ENCODE results near the gene ZNF652.
"Not testable (repeated sequence)": the region's sequence is repeated elsewhere in the genome, so short reads cannot be mapped to it uniquely, and the experiment has no call there.

Gene ZNF652

GRCh38 chr17:49298371-49298976 is 63.6 kb downstream of the ZNF652 start:
- DNase-seq, result no peak

GRCh38 chr17:49297141-49297540 is 64.9 kb downstream of the ZNF652 start:
- no peak for DNase-seq

GRCh38 chr17:49294122-49294521 is 67.9 kb downstream of the ZNF652 start:
- no peak for DNase-seq

- no peak for DNase-seq
Observed at GRCh38 chr17:49292901-49293300, 69.1 kb downstream of the ZNF652 start.

GRCh38 chr17:49291929-49292328 is 70.1 kb downstream of the ZNF652 start:
- no peak for DNase-seq

GRCh38 chr17:49290690-49291359 is 71.2 kb downstream of the ZNF652 start:
- DNase-seq, result no peak

- DNase-seq, result no peak
Observed at GRCh38 chr17:49288388-49288787, 73.7 kb downstream of the ZNF652 start.

- DNase-seq, result no peak
Observed at GRCh38 chr17:49287481-49287880, 74.6 kb downstream of the ZNF652 start.

GRCh38 chr17:49286261-49286973 is 75.6 kb downstream of the ZNF652 start:
- not testable (repeated sequence) for DNase-seq

GRCh38 chr17:49285716-49286115 is 76.3 kb downstream of the ZNF652 start:
- DNase-seq, result no peak

- no peak for DNase-seq
Observed at GRCh38 chr17:49280918-49281317, 81.1 kb downstream of the ZNF652 start.

GRCh38 chr17:49280061-49280460 is 82.0 kb downstream of the ZNF652 start:
- DNase-seq, result no peak

- DNase-seq, result not testable (repeated sequence)
Observed at GRCh38 chr17:49279263-49280015, 82.6 kb downstream of the ZNF652 start.

GRCh38 chr17:49278076-49278475 is 84.0 kb downstream of the ZNF652 start:
- DNase-seq, result no peak

GRCh38 chr17:49277638-49278037 is 84.4 kb downstream of the ZNF652 start:
- DNase-seq, result no peak

GRCh38 chr17:49275981-49276380 is 86.1 kb downstream of the ZNF652 start:
- DNase-seq, result not testable (repeated sequence)

GRCh38 chr17:49269356-49269755 is 92.7 kb downstream of the ZNF652 start:
- no peak for DNase-seq

GRCh38 chr17:49267912-49268311 is 94.1 kb downstream of the ZNF652 start:
- no peak for DNase-seq

- no peak for DNase-seq
Observed at GRCh38 chr17:49266233-49266632, 95.8 kb downstream of the ZNF652 start.

- DNase-seq, result not testable (repeated sequence)
Observed at GRCh38 chr17:49261540-49261939, 100.5 kb downstream of the ZNF652 start.

GRCh38 chr17:49260817-49261291 is 101.2 kb downstream of the ZNF652 start:
- no peak for DNase-seq

GRCh38 chr17:49260011-49260816 is 101.8 kb downstream of the ZNF652 start:
- DNase-seq, result no peak

Measured in NCI-H2029 (cell line).